ENCODE data around the gene PLEKHA3.
"Not testable (repeated sequence)": the region's sequence is repeated elsewhere in the genome, so short reads cannot be mapped to it uniquely, and the experiment has no call there.

Gene PLEKHA3

GRCh38 chr2:178525460-178525859, 45.2 kb downstream of the PLEKHA3 start:
- DNase-seq: not testable (repeated sequence)

- no peak for DNase-seq
Observed at GRCh38 chr2:178526256-178526655, 46.0 kb downstream of the PLEKHA3 start.

- no peak for DNase-seq
Observed at GRCh38 chr2:178527592-178527991, 47.3 kb downstream of the PLEKHA3 start.

GRCh38 chr2:178528647-178529046, 48.4 kb downstream of the PLEKHA3 start:
- DNase-seq: no peak

- DNase-seq: no peak
Observed at GRCh38 chr2:178529194-178529593, 48.9 kb downstream of the PLEKHA3 start.

- DNase-seq: no peak
Observed at GRCh38 chr2:178530131-178530530, 49.9 kb downstream of the PLEKHA3 start.

GRCh38 chr2:178530625-178531142, 50.4 kb downstream of the PLEKHA3 start:
- DNase-seq: no peak

- DNase-seq: no peak
Observed at GRCh38 chr2:178531168-178531567, 50.9 kb downstream of the PLEKHA3 start.

- no peak for DNase-seq
Observed at GRCh38 chr2:178536037-178536436, 55.8 kb downstream of the PLEKHA3 start.

GRCh38 chr2:178542161-178542560, 61.9 kb downstream of the PLEKHA3 start:
- no peak for DNase-seq

- DNase-seq: no peak
Observed at GRCh38 chr2:178542569-178542968, 62.3 kb downstream of the PLEKHA3 start.

- DNase-seq: no peak
Observed at GRCh38 chr2:178550352-178550751, 70.1 kb downstream of the PLEKHA3 start.

GRCh38 chr2:178553047-178553446, 72.8 kb downstream of the PLEKHA3 start:
- DNase-seq: no peak

Measured in NCI-H524 (cell line).